Forelimb muscle (tissue), 1 donor: ENCODE data around the gene F2. TPM values are rescaled to one million over a fixed set of nuclear protein-coding genes. Genes with fewer than 3 reads are reported as not detected.

Experiments used
- DNase-seq: peaks from one replicate; pipeline ENCODE4 v3.0.0-alpha.2; 2013; ENCODE audit warnings: low read depth
- polyA plus RNA-seq: library from polyadenylated mRNA; unstranded; fragments of 120-200 nt; gene quantifications from one replicate; pipeline ENCODE4 v1.2.1, GENCODE V29; 2013; ENCODE audit not compliant: insufficient read length

The F2 gene
- polyA plus RNA-seq, 1 donor: not detected

- DNase-seq: no peak
These were observed 22.8 kb downstream of the F2 start for GRCh38 chr11:46741600-46742484.

GRCh38 chr11:46743043-46743442, 24.0 kb downstream of the F2 start:
- DNase-seq: no peak

GRCh38 chr11:46743693-46744339, 24.8 kb downstream of the F2 start:
- DNase-seq: no peak

DNA sequence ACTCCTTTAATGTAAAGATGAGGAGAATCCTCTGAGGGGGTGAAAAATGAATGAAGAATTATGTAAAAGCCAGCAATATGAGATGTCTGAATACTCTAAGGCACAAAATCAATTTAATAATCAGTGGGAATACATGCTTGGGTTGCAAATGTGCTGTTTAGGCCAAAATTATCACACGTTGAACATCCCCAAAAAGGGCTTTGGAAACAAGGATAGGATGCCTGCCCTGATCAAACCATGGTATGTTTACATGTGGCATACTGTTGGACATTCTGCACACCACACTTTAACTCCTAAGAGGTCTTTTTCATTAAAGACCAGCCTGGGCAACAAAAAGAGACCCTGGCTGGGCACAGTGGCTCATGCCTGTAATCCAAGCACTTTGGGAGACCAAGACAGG, 26.3 kb downstream of the F2 start:
- no peak for DNase-seq

DNA sequence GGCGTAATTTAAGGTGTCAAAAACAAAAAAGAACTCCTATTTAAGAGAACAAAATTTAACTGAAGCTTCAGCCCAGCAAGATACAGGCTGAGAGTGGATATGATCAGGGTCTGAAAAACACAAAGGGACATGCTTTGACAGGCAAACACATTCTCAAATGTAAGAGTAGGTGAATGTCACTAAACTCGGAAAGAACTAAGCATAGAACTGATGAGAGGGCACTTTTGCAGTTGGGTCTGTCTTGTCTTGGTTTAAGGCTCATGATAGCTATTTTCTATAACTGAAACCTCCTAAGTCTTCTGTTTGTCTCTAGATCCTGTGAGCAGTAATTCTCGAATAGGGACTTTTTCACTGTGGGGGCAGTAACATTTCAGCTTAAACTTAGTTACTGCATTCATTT, 27.0 kb downstream of the F2 start:
- no peak for DNase-seq

DNA sequence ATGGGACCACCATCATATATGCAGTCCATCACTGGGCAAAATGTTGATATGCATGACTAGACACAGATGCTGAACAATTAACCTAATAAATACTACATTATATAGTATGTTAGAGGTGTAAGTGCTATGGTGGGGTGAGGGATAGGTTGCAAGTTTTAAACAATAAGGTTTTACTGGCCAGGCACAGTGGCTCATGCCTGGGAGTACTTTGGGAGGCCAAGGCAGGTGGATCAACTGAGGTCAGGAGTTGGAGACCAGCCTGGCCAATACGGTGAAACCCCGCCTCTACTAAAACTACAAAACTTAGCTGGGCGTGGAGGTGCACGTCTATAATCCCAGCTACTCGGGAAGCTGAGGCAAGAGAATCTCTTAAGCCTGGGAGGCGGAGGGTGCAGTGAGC, 28.1 kb downstream of the F2 start:
- DNase-seq: no peak

DNA sequence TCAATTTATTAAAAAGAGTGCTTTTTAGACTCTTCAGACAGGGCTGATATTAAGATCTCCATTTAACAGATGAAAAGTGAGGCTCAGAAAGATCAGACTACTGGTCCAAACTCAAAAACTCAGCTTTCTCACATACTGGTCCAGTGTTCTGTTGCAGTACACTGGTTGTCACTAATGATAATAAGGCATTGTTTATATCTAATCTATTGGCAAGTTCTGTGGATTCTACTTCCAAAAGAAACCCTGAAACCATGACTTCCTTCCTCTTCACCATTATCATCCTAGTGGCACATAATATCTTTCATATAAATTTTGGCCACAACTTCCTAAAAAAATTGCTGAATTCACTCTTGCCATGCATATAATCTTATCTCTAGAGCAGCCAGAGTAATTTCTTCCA, 36.9 kb downstream of the F2 start:
- no peak for DNase-seq

GRCh38 chr11:46759196-46759595, 40.2 kb downstream of the F2 start:
- DNase-seq: no peak

- DNase-seq: no peak
These were observed 41.6 kb downstream of the F2 start for GRCh38 chr11:46760429-46761128.

DNA sequence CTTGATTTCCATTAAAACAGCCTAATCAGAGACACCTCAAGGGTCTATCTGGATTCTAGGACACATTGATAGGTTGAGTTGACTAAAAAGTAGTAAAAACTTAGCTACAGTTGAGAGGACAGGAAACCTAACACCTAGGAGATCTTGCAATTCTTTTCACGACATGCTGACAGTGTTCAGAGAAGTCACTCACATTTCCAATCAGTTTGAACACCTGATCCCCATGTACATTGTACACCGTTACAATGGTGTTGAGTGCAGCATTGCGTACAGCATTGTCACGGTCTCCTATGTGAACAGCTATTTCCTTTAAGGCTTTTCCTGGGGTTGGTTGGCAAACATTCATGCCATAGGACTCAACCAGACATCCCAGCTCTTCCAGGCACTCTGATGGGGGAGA, 42.8 kb downstream of the F2 start:
- no peak for DNase-seq

DNA sequence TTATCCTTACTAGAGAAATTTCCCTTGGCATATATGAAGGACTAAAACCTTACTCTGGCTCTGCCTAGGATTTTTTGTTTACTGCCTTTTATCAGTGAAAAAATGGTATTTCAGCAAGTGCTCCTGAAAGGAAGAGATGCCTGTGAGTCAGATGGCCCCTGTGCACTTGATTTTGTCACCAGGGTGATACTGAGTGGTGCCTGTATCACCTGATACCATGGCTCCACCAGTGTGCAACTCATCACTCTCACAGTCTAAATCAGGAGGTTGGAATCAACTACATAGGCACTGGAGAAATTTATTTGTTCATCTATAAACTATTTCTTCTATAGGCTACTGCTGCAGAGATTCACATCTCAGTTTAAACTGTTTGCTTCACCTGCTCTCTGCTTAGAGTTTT, 43.2 kb downstream of the F2 start:
- no peak for DNase-seq

DNA sequence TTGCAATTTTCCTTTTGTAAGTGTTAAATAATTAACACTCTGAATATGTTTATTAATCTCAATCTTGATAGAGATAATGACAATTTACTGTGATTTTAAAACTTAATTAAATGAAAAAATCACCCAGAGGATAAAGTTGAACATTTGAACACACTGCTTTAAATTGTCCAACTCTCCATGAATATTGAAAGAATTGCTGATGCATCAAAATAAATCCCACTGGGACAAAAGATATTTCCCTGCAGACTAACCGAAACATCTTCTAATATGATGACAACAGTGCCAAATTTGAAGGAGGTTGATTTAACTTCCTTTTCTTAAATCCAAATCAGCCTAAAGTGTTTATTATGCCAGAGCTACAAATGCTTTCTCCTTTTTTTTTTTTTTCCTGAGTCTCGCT, 47.6 kb downstream of the F2 start:
- no peak for DNase-seq

DNA sequence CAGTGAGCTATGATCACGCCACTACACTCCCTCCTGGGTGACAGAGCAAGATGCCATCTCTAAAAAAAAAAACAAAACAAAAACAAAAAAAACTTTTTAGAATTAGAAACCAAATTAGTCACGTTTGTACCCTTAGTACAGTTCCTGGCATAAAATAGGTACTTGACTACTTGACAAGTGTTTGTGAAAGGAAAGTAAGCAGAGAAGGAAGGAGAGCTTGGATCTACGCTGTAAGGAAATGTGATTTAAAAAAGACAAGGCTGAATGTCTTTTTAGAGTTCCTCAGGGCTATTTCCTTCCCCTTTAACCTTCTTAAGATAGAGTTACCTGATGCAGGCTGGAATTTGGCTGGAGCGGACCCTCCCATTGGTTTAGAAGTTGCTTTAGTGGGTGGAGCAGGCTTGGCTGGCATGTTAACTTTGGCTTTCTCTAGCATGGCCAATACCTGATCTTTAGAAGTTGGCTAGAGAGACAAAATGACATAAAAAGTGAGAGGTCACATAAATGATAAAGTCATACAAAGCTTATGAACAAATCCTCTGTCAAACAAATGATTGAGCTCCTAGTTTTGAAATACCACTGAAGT, 50.7 kb downstream of the F2 start:
- DNase-seq: no peak

DNA sequence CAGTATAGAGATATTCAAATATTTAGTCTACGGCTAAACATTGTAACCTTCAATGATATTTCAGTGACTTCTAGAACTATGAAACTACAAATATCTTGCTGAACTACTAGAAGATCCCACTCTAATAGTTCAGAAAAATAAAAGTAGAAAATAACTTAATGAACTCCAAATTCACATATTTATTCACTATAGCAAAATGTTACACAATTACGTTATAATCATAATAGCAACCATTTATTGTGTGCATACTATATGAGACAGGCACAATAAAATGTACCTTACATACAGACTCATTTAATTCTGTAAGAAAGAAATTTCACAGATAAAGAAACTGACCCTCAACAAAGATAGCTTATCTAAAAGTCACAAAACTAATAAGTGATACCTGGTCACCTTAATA, 57.9 kb downstream of the F2 start:
- DNase-seq: no peak

GRCh38 chr11:46778416-46778815, 59.4 kb downstream of the F2 start:
- DNase-seq: no peak

Other genes starting within 250 kb of the F2 start
- gene AMBRA1, start 125.2 kb upstream of the F2 start, polyA plus RNA-seq: 12.1 TPM
- gene HARBI1, start 102.0 kb upstream of the F2 start, polyA plus RNA-seq: 2.3 TPM
- 36.4 TPM for gene ATG13, start 101.7 kb upstream of the F2 start, polyA plus RNA-seq
- 33.8 TPM for gene ARHGAP1, start 18.6 kb upstream of the F2 start, polyA plus RNA-seq
- 6.3 TPM for gene ZNF408, start 18.2 kb upstream of the F2 start, polyA plus RNA-seq
- gene CKAP5, start 127.1 kb downstream of the F2 start, polyA plus RNA-seq: 49.9 TPM
- gene LRP4, start 199.3 kb downstream of the F2 start, polyA plus RNA-seq: 18.4 TPM
- 20.0 TPM for gene CSTPP1, start 217.5 kb downstream of the F2 start, polyA plus RNA-seq